ENCODE results near the gene KIF2C.
"Not testable (repeated sequence)": the region's sequence is repeated elsewhere in the genome, so short reads cannot be mapped to it uniquely, and the experiment has no call there.

The KIF2C gene

DNA sequence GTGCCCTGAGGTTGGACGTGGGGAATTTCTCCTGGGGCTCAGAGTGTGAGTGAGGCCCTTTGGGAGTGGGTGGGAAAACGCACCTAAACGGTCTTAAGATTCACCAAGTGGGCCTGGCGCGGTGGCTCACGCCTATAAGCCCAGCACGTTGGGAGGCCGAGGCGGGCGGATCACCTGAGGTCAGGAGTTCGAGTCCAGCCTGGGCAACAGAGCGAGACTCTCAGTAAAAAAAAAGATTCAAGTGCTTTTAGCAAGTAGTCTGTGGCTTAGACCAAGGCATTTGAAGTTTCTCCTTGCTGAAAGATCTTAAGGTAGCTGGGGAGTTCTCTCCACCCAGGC is 37.1 kb downstream of the KIF2C start:
- no peak for DNase-seq

DNA sequence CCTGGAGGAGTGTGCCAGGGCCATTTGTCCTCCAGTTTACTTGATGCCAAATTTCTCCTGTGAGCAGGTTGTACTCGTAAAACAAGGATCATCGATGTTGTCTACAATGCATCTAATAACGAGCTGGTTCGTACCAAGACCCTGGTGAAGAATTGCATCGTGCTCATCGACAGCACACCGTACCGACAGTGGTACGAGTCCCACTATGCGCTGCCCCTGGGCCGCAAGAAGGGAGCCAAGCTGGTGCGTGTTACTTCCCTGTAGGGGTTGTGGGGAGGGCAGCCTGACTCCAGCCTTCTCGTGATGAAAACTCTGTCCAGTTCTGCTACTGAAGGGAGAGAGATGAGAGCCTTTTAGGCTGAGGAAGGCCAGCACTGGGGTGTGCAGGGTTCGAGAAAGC is 37.9 kb downstream of the KIF2C start:
- no peak for DNase-seq

DNA sequence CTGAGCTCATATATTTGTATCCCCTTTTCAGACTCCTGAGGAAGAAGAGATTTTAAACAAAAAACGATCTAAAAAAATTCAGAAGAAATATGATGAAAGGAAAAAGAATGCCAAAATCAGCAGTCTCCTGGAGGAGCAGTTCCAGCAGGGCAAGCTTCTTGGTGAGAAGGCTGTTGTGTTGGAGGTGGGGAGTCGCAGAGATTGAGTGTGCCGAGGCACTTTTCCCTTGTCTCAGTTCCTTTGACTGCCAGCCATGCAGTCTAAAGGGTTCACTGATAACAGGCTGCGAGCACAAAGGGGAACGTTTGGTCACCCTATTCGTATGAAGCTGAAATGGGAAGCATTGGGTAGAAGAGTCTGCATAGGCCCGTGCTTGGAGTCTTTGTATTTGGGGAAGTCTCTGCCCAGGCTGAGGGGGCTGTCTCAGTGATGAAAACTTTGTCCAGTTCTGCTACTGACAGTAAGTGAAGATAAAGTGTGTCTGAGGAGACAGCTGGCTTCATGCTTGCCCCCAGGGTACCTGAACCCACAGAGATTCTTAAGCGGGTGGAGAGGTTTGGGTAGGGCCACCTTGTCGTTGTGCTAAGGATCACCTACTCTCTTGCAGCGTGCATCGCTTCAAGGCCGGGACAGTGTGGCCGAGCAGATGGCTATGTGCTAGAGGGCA is 38.5 kb downstream of the KIF2C start:
- no peak for DNase-seq

DNA sequence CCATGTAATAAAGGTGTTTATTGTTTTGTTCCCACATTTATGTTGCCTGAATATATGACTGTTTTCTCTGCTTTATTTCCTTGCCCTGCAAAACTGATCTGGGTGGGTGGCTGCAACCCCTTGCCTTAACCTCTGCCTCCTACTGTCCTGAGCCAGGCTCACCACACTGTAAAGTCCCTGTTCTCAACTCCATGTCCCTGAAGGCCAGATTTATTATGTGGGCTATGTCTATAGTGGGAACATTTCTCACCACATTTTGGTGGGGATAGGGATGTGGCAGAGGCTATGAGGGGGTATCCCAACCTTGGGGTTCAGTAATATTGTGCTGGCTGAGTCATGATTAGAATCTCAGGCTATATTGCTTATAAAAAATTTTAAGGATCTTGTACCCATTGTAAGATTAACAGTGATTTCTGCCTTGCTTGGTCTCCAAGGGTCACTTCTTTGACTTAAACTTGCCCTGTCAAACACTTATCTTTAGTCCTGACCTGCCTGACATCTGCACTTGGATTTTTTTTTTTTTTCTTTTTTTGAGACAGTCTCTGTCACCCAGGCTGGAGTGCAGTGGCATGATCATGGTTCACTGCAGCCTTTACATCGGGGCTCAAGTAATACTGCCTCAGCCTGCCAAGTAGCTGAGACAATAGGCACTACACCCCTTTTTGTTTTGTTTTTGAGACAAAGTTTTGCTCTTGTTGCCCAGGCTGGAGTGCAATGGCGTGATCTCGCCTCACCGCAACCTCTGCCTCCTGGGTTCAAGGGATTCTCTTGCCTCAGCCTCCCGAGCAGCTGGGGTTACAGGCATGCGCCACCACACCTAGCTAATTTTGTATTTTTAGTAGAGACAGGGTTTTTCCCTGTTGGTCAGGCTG is 39.3 kb downstream of the KIF2C start:
- DNase-seq, result no peak

DNA sequence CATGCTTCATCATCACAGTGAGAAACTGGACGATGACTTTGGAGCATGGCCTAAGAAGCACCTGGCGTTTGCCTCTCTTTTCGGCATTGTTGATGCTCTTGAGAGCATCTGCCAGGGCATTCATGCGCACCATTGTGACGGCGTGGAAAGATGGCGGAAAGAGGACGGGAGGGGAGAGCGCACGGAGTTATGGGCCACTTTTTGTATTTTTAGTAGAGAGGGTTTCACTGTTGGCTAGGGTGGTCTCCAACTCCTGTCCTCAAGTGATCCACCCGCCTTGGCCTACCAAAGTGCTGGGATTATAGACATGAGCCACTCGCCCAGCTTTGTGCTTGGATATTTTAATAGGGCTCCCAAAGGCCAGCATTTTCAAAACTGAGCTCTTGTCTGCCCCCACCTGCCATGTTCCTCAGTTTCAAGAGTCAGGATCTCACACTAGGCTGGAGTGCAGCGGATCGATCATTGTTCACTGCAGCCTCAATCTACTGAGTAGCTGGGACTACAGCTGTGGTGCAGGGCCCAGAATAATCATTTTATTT is 41.0 kb downstream of the KIF2C start:
- DNase-seq, result no peak

DNA sequence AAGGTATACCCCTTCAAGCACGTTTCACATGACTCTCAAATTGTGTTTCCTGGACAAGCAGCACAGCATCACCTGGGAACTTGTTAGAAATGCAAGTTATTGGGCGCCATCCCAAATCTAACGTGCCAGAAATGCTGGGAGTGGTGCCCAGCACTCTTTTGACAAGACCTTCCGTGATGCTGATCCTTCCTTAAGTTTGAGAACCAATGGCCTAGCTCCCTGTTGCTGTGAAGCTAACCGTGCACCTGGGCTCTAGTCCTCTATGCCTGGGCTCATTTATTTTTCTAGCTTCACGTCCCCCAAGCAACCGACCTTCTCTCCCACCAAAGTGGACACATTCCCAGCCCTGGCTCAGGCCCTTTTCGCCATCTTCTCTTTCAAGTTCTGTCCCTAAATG is 44.1 kb downstream of the KIF2C start:
- DNase-seq, result peak; percentile 12

DNA sequence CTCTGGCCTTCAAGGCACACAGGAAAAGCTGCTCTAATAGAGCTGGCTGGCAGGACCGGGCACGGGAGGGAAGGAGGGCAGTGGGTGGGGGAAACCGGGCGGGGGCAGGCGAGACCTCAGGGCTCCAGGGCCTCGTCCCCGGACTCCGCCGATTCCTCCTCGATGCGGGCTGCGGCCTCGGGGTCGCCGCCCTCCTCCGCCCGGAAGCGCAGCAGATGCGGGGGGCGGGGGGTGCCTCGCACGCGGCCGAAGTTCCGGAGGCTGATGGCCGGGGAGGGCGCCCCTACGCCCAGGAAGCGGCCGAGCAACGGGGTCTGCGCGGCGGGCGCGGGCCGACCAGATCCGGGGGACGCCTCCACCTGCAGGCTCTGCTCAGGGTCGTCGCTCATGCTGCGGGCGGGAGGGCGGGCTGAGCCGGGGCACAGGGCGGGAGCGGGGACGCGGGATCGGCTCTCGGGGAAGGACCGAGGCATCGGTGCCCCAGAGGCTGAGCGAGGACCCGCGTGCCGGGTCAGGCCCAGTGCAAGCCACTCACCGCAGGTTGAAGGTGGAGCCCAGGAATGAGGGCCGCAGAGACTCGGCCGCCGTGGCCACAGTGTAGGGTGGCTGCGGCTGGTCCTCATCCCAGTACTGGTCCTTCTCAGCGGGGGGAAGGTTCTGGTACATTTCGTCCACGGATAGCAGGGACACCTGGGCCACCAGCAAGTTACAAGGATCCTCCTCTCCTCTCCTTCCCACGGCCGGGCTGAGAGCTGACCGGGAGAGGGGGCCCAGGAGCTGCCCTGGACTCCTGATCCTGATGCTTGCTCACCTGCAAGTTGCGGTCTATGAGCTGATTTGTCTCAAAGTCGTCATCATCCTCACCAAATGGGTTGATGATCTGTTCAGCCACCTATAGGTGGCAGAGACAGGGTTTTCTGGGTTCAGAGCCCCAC is 44.7 kb downstream of the KIF2C start:
- no peak for DNase-seq

DNA sequence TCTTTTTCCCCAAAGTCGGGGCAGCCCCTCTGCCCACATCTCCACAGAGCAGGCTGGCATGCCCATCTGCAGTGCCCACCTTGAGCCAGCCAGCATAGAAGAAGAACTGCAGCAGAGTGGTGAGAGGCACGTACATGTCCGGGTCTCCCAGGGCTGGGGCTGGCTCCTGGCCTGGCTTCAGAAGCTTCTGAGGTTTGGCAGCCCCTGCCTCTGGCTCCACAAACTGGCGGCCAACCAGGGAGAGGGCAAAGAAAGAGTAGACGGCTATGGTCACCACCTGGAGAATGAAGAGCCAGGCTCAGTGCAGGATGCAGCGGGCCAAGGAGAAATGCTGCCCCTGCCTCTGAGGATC is 45.4 kb downstream of the KIF2C start:
- DNase-seq, result no peak

DNA sequence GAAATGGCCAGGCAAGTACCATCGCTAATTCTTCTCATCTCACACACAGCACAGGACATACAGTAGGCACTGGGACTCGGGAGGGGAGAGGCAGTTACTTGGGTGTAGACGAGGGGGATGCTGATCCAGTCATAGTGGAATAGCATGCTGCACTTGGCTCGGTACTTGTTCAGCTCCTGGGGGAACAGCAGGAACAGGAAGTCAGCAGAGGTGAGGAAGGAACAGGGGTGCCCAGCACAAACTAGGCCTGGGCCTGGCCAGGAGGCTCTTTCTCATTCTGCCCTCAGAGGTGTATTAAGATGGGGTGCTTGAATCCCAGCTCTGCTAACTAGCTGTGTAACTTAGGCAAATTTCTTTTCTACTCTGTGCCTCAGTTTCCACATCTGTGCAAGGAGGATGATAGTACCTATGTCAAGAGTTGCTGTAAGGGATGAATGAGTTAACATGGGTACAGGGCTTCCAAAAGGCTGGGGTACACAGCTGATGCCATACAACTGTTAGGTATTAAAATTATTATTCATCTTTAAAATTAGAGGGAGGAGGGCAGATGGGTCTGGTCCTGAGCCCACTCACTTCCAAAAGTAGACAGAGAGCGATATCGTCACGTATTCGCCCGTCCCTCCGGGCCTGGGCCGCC is 46.0 kb downstream of the KIF2C start:
- DNase-seq, result no peak

DNA sequence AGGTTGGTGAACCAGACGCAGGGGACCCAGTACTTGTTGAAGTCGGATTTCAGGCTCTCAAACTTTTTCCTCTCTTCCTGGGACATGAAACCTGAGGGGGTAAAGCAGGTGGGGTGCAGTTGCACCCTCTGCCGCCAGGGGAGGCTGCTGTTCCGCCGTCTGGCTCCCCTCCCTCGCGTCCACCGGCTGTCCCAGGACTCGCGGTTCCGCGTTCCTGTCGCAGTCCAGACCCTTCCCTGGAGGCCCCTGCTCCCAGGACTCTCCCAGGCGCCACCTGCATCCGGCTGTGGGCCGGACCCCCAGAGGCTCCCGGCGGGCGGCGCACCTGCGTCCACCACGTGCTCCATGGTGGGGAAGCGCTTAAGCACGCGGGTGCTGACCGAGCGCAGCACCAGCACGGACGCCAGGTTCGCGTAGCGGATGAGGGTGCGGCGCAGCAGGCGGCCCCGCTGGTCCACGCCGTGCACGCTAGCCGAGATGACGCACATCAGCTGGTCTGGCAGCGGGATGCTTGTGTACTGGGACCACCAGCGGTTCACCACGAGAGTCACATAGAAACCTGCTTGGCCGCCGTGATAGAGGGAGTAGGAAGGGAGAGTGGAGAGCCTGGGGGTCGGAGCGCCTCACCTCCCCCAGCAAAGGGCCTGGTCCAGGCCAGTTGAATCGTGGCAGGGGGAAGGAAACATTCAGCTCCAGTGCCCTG is 46.7 kb downstream of the KIF2C start:
- peak; percentile 24 for DNase-seq

DNA sequence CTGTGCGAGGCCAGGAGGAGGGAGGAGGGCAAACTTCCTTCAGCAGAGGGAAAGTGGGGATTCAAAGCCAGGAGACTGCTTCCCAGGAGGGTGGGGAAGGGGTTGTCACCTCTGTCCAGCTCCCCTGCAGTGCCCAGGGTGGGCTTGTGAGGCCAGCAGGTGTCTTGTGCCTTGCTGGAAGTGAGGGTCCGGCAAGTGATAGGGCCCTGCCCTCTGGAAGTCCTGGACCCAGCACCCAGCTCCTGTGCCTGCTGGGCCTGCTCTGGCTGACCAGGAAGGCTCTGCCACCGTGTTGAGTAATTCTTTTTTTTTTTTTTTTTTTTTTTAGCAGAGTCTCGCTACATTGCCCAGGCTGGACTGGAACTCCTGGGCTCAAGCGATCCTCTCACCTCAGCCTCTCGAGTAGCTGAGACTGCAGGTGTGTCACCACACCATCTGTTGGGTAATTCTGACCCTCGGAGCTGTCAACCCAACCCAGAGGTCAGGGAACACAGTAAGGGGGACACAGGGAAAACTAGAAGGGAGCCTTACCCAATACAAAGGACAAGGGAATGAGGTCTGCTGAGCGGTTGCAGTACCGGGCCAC is 47.3 kb downstream of the KIF2C start:
- no peak for DNase-seq

DNA sequence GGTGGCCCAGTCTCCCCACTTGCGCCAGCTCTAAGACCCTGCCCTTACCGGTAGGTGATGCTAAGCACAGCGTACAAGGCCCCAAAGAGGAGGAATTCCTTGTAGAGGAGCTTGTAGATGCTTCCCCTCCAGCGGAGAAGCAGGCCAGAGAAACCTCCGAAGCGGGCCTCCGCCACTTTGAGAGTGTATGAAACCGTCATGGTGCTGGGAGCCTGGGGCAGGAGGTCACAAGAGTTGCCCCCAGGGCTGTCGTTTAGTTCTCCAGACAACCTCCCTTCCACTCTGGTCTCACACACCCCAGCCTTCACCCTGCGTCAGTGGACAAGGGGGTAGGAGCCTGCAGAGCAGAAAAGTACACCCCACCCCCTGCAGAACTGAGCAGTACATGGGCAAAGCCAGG is 47.9 kb downstream of the KIF2C start:
- no peak for DNase-seq

DNA sequence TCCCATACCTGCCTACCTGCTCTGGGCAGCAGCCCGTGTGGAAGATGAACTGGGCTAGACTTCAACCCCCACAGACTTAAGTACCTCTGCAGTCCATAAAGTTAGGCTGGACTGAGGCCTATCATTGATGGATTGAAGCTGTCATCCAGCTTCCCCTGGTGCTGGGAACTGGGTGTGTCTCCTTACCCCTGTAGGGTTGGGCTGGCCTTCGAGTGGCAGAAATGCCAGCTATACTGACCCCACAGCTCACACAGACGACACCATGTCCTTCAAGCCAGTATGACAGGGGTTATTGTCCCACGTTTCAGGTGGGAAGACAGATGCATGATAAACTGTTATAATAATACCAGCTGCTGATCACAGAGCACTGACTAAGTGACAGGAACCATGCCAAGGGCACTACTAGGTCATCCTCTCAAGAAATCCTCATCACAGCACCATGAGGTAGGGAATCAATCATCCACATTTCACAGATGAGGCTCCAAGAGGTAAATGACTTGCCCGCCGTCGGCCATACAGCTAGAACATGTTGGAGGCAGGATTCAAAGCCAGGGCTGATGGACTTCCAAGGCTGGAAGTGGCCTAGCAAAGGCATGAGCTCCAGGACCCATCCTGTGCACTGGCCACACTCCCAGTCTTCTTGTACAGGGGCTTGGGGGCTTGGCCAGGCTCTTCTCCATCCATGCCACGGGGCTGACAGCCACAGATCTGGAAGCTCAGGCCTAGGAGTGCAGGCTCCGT is 48.7 kb downstream of the KIF2C start, which contains the start of gene BEST4:
TSS of gene BEST4 (minus strand) at position 51 of the 741 bp plus-strand sequence. CDS start 465 bp downstream, outside the sequence.
- DNase-seq, result no peak

DNA sequence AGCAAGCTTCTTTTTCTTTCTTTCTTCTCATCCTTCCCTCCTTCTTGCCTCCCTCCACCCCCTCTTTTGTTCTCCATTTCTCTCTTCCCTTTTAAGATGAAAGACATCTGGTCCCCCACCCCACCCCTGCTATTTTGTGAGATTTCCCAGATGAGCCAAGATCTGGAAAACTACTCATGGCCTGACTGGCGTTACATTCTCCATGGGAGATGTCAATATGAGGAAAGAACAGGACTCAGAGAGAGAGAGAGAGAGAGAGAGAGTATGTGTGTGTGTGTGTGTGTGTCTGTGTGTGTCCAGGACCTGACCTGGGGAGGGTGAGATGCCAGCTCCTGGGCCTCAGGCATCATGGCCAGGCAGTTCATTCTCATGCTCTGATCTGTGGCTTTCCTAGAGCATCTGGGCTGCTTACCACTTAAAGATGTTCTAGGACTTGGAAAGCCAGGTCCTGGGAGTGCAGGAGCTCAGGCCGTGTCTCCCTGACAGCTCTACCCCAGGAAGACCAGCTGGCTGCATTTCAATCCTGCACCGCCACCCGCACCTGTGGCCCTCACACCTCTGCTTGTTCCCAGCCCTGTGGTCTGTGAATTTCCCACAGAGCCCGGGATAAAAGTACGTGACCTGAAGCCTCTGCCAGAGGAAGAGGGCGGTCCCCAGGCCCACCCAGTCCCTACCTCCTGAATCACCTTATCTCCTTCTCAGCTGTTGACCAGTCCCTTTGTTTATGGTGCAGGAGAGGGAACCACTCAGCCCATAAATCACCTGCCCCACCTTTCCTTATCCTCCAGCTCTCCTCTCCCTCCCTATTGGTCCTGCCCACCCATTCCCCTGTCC is 51.5 kb downstream of the KIF2C start:
- DNase-seq, result no peak

DNA sequence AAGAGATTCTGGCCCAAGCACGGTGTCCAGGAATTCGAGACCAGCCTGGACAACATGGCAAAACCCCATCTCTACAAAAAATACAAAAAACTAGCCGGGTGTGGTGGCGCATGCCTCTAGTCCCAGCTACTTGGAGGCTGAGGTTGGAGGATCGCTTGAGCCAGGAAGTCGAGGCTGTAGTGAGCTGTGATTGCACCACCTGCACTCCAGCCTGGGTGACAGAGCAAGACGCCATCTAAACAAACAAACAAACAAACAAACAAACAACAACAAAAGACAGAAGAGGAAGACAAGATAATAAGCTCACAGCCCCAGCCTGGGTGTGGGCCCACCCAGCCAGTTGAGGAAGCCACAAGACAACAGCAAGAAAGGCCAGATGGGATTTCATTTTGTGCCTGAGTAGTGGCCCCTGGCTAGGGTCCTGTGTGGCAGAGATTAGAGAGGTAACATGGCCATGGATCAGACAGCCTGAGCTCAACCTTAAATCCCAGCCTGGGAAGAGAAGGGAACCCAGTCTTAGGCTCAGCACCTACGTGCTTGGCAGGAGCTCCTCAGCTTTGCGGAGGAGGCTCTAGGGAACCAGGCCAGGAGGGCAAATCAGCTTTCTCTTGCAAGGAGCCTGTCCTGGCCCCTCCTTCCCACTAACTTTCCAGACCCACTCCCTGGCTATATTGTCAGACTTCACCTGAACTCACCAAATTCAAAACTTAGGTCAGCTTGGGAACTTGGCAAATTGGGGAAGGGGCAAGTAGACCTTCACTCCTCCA is 53.3 kb downstream of the KIF2C start:
- DNase-seq, result no peak

DNA sequence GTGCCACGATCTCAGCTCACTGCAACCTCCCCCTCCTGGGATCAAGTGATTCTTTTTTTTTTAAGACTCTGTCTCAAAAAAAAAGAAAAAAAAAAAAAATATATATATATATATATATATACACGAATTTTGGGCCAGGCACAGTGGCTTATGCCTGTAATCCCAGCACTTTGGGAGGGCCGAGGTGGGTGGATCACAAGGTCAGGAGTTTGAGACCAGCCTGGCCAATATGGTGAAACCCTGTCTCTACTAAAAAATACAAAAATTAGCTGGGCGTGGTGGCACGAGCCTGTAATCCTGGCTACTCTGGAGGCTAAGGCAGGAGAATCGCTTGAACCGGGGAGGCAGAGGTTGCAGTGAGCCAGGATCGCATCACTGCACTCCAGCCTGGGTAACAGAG is 58.2 kb downstream of the KIF2C start:
- DNase-seq, result not testable (repeated sequence)

DNA sequence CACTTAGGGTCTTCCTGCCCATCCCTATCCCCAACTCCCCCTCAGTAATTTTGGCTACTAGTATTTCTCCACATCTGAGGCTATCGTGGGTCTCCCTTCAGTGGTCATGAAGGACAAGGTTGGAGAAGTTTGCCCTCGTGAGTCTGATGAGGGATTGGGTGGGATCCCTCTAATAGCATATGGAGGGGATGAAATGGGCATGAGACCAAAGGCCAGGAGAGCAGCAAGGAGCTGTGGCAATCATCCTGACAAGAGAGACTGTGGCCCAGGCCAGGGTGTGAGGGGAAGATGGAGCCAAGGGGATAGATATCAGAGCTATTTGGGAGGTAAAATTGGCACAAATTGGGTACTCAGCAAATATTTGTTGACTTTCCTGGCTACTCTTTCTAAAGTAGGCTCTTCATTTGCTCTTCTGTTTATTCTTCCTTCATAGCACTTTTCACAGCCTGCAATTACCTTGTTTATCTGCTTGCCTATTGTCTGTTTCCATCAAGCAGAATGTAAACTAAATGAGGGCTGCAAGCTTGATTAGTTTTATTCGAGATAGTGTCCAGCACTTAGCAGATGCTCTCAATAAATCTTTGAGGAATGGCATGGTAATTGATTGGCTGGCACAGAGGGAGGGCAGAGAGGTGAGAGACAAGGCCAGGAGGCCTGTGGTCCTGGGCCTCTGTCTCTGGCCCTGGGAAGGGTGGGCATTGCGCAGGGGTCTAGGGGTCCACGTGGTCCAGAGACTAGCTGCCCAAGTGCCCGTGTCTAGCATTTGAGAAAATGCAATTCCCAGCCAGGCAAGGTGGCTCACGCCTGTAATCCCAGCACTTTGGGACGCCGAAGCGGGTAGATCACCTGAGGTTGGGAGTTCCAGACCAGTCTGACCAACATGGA is 59.1 kb downstream of the KIF2C start:
- no peak for DNase-seq

Data from midbrain (tissue), 1 donor.